HG03280 (cell line): ENCODE measurements around the gene SLC17A7.
"Not testable (repeated sequence)": the region's sequence is repeated elsewhere in the genome, so short reads cannot be mapped to it uniquely, and the experiment has no call there.

Experiments used
- ATAC-seq: cut with Tn5 transposase; IDR thresholded peaks from one replicate; pipeline ENCODE4 v1.9.1; 2021; ENCODE audit warnings: mild to moderate bottlenecking, moderate library complexity; ENCODE audit not compliant: unreplicated experiment

SLC17A7 gene

DNA sequence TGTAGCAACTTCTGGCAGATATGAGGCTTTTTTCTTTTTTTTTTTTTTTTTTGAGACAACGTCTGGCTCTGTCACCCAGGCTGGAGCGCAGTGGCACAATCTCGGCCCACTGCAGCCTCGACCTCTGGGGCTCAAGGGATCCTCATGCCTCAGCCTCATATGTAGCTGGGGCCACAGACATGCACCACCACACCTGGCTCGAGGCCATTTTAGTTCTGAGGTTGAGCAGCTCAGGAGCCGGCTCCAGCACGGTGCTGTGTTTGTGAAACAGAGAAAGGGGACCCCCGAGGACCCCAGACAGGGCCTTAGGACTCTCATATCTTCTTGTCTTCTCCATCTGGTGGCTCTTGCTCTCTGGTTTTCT, 29.3 kb upstream of the SLC17A7 start:
- ATAC-seq: no peak

DNA sequence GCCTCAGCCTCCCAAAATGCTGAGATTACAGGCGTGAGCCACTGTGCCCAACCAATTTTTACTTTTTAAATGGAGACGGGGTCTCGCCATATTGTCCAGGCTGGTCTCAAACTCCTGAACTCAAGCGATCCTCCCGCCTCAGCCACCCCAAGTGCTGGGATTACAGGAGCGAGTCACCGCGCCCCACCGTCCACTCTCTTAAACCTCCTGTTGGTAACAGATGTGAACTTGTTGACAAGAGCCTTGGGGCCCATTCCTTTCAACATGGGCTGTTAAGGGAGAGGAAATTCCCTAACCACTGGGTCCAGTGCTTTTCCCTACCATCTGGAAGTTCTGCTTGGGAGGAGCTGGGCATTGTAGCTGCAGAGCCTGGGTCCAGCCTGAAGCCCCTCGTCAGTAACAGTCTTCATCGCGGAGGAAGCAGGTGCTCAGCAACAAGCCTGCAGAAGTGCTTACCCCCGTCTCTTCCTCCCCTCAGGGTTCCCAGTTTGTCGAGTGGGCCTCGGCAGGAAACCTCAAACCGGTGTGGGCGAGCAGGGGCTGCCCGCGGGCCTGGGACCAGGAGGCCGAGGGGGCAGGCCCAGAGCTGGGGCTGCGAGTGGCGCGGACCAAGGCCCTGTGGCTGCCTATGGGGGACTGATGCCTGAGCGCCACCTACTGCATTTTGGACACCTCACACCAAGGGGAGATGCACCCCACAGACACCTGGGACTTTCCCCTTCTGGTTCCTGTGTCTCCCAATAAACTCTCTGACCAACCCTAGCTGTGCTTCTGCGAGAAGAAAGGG, 28.7 kb upstream of the SLC17A7 start:
- ATAC-seq: peak; percentile 54

DNA sequence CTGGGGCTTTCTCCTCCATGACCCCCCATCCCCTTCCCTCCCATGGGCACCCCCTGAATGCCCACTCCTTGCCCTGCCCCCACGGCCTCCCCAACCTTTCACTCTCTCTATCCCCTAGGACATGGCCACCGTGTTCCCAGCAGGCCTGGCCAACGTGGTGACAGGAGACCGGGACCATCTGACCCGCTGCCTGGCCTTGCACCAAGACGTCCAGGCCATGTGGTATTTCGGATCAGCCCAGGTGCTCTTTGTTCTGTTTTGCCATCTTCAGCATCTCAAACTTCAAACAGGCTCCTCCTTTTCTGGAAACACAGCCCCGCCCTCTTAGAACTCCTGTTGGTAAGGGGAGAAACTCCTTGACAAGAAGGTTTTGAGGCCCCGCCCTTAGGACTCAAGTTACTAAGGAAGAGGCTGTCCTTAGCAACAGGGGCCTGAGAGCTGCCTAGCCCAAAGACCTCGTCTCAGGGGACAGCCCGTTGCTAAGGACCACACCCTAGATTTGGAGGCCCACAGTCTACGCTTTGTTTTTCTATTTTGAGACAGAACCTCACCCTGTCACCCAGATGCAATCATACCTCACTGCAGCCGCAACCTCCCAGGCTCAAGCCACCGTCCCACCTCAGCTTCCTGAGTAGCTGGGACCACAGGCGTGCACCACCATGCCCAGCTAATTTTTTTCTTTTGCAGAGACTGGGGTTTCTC, 27.6 kb upstream of the SLC17A7 start:
- peak; percentile 57 for ATAC-seq

- no peak for ATAC-seq
These were observed 26.9 kb upstream of the SLC17A7 start for GRCh38 chr19:49468199-49468598.

GRCh38 chr19:49465371-49465770, 24.0 kb upstream of the SLC17A7 start:
- ATAC-seq: no peak

GRCh38 chr19:49463960-49464740, 22.8 kb upstream of the SLC17A7 start:
- ATAC-seq: no peak

DNA sequence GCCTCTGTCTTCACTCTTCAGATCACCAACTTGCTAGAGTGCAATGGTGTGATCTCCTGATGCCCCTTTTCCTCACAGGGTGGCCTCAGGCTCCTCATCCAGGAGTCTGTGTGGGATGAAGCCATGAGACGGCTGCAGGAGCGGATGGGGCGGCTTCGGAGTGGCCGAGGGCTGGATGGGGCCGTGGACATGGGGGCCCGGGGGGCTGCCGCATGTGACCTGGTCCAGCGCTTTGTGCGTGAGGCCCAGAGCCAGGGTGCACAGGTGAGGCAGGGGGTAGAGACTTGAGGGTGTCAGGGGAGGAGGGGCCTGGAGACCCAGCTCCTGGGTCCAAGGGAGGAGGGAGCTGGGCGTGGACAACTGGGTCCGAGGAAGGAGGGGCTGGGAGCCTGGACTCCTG, 21.2 kb upstream of the SLC17A7 start:
- no peak for ATAC-seq

DNA sequence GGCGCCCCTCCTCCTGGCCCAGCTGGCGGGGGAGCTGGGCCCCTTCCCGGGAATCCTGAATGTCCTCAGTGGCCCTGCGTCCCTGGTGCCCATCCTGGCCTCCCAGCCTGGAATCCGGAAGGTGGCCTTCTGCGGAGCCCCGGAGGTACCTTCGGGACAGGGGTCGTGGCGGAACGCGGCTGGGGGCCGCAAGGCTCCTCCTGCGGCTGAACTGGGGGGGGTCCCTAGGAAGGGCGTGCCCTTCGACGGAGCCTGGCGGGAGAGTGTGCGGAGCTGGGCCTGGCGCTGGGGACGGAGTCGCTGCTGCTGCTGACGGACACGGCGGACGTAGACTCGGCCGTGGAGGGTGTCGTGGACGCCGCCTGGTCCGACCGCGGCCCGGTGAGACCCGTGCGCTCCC, 20.3 kb upstream of the SLC17A7 start:
- no peak for ATAC-seq

DNA sequence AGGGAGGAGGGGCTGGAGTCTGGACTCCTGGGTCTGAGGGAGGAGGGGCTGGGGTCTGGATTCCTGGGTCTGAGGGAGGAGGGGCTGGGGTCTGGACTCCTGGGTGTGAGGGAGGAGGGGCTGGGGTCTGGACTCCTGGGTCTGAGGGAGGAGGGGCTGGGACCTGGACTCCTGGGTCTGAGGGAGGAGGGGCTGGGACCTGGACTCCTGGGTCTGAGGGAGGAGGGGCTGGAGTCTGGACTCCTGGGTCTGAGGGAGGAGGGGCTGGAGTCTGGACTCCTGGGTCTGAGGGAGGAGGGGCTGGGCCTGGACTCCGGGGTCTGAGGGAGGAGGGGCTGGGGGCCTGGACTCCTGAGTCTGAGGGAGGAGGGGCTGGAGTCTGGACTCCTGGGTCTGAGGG, 19.8 kb upstream of the SLC17A7 start:
- not testable (repeated sequence) for ATAC-seq

- no peak for ATAC-seq
These were observed 18.1 kb upstream of the SLC17A7 start for GRCh38 chr19:49459388-49459787.

DNA sequence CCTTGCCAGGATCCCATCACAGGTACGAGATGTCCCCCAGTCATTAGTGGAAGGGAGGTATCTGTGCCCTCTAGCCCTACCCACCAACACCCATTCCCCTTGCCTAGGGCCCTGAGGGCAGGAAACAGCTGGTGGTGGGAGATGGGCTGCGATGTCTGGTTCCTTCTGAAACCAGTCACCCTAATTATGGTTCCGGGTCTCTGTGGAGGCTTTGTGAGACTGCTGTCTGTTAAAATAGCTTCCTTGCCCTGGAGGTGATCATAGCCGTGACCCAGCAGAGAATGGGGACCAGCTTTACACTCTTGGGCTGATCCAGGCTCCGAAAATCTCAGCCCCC, 17.2 kb upstream of the SLC17A7 start:
- no peak for ATAC-seq

DNA sequence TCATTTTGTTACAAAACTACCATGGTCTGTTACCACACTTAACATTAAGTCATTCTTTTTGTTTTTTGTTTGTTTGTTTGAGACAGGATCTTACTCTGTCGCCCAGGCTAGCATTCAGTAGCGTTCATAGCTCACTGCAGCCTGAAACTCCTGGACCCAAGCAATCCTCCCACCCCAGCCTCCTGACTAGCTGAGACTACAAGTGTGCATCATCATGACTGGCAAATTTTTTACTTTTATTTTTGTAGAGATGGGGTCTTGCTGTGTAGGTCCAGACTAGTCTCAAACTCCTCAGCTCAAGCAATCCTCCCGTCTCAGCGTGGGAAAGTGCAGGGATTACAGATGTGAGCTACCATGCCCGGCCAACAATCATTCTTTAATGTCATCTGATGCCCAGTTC, 15.0 kb upstream of the SLC17A7 start:
- no peak for ATAC-seq

GRCh38 chr19:49455773-49456172, 14.4 kb upstream of the SLC17A7 start:
- ATAC-seq: no peak

- no peak for ATAC-seq
These were observed 12.5 kb upstream of the SLC17A7 start for GRCh38 chr19:49453757-49454240.

GRCh38 chr19:49453013-49453756, 11.9 kb upstream of the SLC17A7 start, which contains the start of gene ALDH16A1:
Gene ALDH16A1, plus strand, starts transcription at chr19:49453225. Its CDS starts 107 bp downstream, at chr19:49453332.
- ATAC-seq: peak; percentile 78

GRCh38 chr19:49451430-49452181, 10.3 kb upstream of the SLC17A7 start, which contains the start of gene PIH1D1:
Gene PIH1D1, minus strand, starts transcription at chr19:49451814. Its CDS starts 240 bp downstream, at chr19:49451574.
- ATAC-seq: peak; percentile 60

GRCh38 chr19:49450405-49450804, 9.1 kb upstream of the SLC17A7 start:
- no peak for ATAC-seq

- ATAC-seq: no peak
These were observed 7.1 kb upstream of the SLC17A7 start for GRCh38 chr19:49448432-49448786.

GRCh38 chr19:49447485-49448431, 6.4 kb upstream of the SLC17A7 start:
- no peak for ATAC-seq
